ENCODE results near the gene RHOBTB1.

Gene RHOBTB1

DNA sequence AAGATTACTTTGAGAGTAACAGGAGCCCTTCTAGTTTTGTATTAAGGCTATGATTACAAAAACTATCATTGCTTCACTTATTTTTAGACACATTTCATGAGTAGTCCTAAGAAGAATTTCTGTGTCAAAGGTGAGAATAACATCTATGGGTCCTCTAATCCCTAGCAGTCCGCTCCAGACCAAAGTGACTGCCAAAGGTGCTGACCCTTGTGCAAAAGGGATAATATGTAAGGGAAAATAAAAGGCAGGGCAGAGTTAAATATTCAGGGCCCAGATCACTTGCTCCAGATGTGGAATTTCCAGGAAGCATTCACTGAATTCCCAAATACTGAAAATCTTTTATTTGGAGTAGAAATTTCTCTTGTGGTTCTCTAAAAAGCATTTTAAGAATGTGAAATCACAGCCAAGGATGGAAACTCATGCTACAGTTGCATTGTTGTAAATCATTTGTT is 29.3 kb downstream of the RHOBTB1 start:
- H3K4me2 ChIP-seq (ENCODE audit: low read length) = no peak overlapping the region
- H3K9me3 ChIP-seq (ENCODE audit: insufficient read depth, low read length) = no peaks in the 10 kb centered on the region
- H3K9ac ChIP-seq (ENCODE audit: low read length) = no peak overlapping the region
- H3K79me2 ChIP-seq (ENCODE audit: low read length) = no peaks in the 10 kb centered on the region
- no peaks in the 10 kb centered on the region for H3K27me3 ChIP-seq (ENCODE audit: low read depth, low read length)
- H3K27ac ChIP-seq (ENCODE audit: low read length) = no peak overlapping the region
- H3K36me3 ChIP-seq (replicated peaks; ENCODE audit: low read depth, low read length) = no peaks in the 10 kb centered on the region
- TF ChIP-seq EZH2phosphoT487 (IDR thresholded peaks at IDR 0.05; ENCODE audit: low read depth) (no peak), CTCF (IDR thresholded peaks at IDR 0.05; ENCODE audit: low read depth, low read length) (no peak)
- no peaks in the 10 kb centered on the region for H3K4me1 ChIP-seq (ENCODE audit: low read length)
- H2AFZ ChIP-seq (ENCODE audit: low read depth, low read length) = no peak overlapping the region
- H4K20me1 ChIP-seq (ENCODE audit: insufficient read depth, low read length) = no peaks in the 10 kb centered on the region
- no peak overlapping the region for H3K4me3 ChIP-seq (ENCODE audit: low read length)

- no peaks in the 10 kb centered on the region for H3K36me3 ChIP-seq (replicated peaks; ENCODE audit: low read depth, low read length)
- H3K79me2 ChIP-seq (ENCODE audit: low read length) = no peaks in the 10 kb centered on the region
- H3K27me3 ChIP-seq (ENCODE audit: low read depth, low read length) = no peaks in the 10 kb centered on the region
- H3K9me3 ChIP-seq (ENCODE audit: insufficient read depth, low read length) = no peaks in the 10 kb centered on the region
- H3K4me2 ChIP-seq (ENCODE audit: low read length) = no peak overlapping the region
- no peaks in the 10 kb centered on the region for H4K20me1 ChIP-seq (ENCODE audit: insufficient read depth, low read length)
- H3K27ac ChIP-seq (ENCODE audit: low read length) = no peak overlapping the region
- H2AFZ ChIP-seq (ENCODE audit: low read depth, low read length) = no peak overlapping the region
- TF ChIP-seq CTCF (IDR thresholded peaks at IDR 0.05; ENCODE audit: low read depth, low read length) = no peak
- TF ChIP-seq EZH2phosphoT487 (IDR thresholded peaks at IDR 0.05; ENCODE audit: low read depth) = no peak
- H3K9ac ChIP-seq (ENCODE audit: low read length) = no peak overlapping the region
- no peaks in the 10 kb centered on the region for H3K4me1 ChIP-seq (ENCODE audit: low read length)
- H3K4me3 ChIP-seq (ENCODE audit: low read length) = no peak overlapping the region
Measured at GRCh38 chr10:60913657-60914056, 30.3 kb downstream of the RHOBTB1 start.

DNA sequence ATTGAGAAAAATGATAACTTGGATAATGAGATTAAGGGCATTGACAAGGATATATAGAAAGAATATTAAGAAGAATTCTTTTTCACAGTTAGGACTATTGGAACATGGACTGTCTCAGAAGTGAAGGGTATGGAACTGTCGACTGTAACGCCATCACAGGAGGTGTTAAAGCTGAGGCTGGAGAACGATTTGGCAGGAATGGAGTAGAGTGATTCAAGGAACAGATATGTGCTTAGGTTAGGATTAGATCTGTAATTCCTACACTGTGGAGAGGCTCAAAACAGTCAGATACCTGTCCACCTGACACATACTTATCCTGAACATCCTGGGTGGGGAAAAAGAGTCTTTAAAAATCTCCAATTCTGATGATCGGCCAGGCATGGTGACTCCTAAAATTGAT is 30.9 kb downstream of the RHOBTB1 start:
- H2AFZ ChIP-seq (ENCODE audit: low read depth, low read length) = no peak overlapping the region
- H3K9me3 ChIP-seq (ENCODE audit: insufficient read depth, low read length) = no peaks in the 10 kb centered on the region
- TF ChIP-seq EZH2phosphoT487 (IDR thresholded peaks at IDR 0.05; ENCODE audit: low read depth) (no peak), CTCF (IDR thresholded peaks at IDR 0.05; ENCODE audit: low read depth, low read length) (no peak)
- no peaks in the 10 kb centered on the region for H3K36me3 ChIP-seq (replicated peaks; ENCODE audit: low read depth, low read length)
- H3K27me3 ChIP-seq (ENCODE audit: low read depth, low read length) = no peaks in the 10 kb centered on the region
- no peak overlapping the region for H3K9ac ChIP-seq (ENCODE audit: low read length)
- no peak overlapping the region for H3K27ac ChIP-seq (ENCODE audit: low read length)
- H3K4me1 ChIP-seq (ENCODE audit: low read length) = no peaks in the 10 kb centered on the region
- no peaks in the 10 kb centered on the region for H3K79me2 ChIP-seq (ENCODE audit: low read length)
- H3K4me2 ChIP-seq (ENCODE audit: low read length) = no peak overlapping the region
- no peaks in the 10 kb centered on the region for H4K20me1 ChIP-seq (ENCODE audit: insufficient read depth, low read length)
- no peak overlapping the region for H3K4me3 ChIP-seq (ENCODE audit: low read length)

- Histone ChIP-seq H3K4me1 (ENCODE audit: low read length) (no peaks in the 10 kb centered on the region), H3K4me2 (ENCODE audit: low read length) (no peak overlapping the region), H2AFZ (ENCODE audit: low read depth, low read length) (no peak overlapping the region), H3K79me2 (ENCODE audit: low read length) (no peaks in the 10 kb centered on the region), H3K27ac (ENCODE audit: low read length) (no peak overlapping the region), H3K9me3 (ENCODE audit: insufficient read depth, low read length) (no peaks in the 10 kb centered on the region), H3K9ac (ENCODE audit: low read length) (no peak overlapping the region), H3K27me3 (ENCODE audit: low read depth, low read length) (no peaks in the 10 kb centered on the region), H3K4me3 (ENCODE audit: low read length) (no peak overlapping the region), H4K20me1 (ENCODE audit: insufficient read depth, low read length) (no peaks in the 10 kb centered on the region), H3K36me3 (replicated peaks; ENCODE audit: low read depth, low read length) (no peaks in the 10 kb centered on the region)
- no peak for TF ChIP-seq CTCF (IDR thresholded peaks at IDR 0.05; ENCODE audit: low read depth, low read length)
- TF ChIP-seq EZH2phosphoT487 (IDR thresholded peaks at IDR 0.05; ENCODE audit: low read depth) = no peak
Measured at GRCh38 chr10:60911715-60912114, 32.3 kb downstream of the RHOBTB1 start.
